Fibroblast of skin of left quadriceps (primary cell): ENCODE results near the gene CABCOCO1.

Source experiments
- DNase-seq, 2 experiments: peaks; one replicate each; pipeline ENCODE4 v3.0.0-alpha.2; 2013; ENCODE audit warnings: low read depth in 2 of 2

The CABCOCO1 gene, protein sequence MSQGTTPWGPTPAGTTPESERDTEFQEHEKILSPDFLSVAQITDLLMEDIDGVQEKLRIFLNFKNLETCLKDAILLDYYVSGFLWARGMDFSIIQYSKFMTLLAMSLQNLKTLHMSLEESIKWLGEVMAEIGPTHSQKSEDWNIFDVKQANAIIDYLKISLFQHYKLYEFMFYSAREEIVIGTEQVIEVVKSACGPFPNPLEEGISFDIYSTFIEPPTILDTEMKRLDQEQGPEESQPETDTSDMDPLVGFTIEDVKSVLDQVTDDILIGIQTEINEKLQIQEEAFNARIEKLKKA

DNA sequence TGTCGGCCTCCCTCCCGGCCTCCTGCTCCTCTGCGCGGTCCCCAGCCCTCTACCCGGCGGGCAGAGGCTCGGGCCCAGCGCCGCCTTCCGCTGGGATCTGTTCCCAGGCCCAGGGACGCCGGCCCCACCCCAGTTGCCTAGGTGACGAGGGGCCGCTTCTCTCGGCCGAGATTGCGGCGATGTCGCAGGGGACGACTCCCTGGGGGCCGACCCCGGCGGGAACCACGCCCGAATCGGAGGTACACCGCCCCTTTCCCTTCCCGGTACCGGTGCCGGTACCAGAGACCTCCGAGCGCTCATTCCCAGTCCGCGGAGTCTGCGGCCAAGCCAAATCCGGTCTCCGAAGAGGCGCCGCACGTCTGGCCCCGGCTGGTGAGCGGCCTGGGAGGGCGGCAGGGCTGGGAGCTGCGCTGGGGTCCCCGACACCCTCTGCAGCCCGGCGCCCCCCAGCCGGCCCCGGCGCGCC lies at the start of gene CABCOCO1:
Gene CABCOCO1 (plus strand): TSS at position 136 of the 466 bp plus-strand sequence. CDS start 44 bp downstream, at position 180.
- peak in 1 of 2 experiments; percentile 20 for DNase-seq

DNA sequence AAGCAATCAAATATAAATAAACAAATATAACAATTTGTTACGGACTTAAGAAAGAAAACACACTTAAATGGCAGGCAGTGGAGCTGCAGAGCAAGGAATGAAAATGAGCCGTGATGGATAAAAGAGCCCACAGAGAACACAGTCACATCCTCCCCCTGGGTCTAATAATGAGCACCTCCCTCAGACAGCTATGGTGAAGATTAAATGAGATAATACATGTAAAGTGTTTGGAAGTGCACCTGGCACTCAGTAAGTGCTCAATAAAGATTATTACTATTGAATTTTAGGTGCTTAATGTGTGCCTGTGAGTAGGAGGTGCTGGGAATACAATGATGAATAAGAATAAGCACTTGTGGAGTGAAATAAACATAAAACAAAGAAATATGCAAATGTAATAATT lies 49.1 kb upstream of the CABCOCO1 start:
- no peak for DNase-seq

DNA sequence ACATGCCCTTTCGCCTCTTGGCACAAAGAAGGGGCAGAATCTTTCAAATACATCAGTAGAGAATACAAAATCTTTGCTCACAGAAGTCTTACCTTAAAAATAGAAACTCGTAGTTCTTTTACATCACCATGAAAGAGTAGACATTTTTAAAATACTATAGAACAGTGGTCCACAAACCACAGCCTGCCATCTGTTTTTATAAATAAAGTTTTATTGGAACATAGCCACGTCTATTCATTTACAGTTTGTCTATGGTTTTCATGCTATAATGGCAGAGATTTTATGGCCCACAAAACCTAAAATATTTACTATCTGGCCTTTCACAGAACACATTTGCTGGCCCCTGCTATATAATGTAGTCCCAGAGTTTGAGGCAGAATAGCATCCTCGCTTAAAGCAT lies 46.1 kb upstream of the CABCOCO1 start:
- no peak for DNase-seq

DNA sequence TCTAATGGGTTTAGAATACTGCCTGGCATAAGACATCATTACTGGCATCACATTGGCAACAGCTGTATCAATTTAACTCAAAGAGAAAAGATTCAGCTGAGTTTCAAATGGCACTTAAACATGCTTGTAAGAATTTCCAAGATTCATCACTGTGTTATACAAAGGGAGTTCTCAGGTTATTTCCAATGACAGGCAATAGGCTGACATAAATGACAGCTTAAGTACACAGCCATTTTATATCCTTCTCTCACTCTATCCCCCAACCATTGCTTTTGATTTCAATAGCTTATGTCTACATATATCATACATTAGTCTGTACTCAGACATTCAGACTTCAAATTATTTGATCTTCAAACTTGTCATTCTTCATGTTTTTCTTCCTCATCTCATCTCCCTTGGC lies 45.5 kb upstream of the CABCOCO1 start:
- DNase-seq, result no peak

DNA sequence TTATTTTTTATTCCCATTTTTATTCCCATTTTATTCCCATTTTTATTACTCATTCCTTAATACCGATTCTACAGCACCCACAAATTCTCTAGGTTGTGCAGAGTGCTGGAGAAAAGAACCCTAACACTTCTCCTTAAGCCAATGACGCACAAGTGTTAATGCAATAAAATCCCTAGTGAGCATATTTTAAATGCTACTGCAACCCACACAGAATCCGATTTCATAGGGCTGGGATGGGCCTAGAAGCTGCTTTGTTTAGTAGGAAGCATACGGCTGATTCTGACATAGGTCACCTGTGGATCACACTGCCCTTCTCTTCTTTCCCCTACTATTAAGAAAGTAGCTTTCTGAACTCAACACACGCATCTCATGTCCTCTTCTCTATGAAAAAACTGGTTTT lies 45.1 kb upstream of the CABCOCO1 start:
- DNase-seq, result no peak

DNA sequence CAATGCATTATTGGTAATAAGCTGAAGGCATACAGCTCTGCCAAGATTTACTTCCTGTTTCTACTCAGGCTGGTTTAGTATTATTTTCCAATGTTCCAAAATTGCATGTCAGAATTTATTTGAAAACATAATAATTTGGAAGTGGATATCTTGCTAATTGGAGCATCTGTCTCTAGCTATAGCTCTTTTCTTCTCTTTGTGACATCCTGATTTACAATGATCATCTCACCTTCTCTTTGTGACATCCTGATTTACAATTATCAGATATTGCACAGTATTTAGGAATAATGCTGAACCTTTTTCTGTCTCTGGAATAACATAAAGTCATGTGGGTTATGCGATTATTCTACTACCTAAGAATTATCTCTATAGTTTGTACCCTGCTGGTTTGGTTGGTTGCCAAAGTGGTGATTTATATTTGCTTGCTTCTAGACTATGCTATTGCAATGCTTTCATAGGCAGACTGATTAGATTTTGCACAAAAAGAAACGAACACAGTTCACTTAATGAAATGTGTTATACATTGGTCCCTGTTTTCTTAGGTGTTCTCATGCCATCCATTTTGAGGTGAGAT lies 44.3 kb upstream of the CABCOCO1 start:
- DNase-seq, result no peak

DNA sequence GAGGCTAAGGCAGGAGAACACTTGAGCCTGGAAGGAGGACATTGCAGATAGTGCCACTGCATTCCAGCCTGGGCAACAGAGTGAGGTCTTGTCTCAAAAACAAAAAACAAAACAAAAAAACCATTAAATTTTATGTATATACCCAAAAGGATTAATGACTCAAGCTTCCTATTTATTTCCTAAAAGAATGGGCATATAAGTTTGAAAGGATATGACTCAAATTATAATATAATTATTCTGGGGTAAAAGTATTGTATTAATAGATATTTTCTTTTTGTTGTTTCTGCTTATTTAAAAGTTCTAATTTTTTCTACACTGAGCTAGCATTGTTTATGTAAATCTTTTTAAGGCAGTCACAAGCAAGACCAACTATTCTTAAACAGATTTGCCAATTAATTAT lies 42.2 kb upstream of the CABCOCO1 start:
- DNase-seq, result no peak

DNA sequence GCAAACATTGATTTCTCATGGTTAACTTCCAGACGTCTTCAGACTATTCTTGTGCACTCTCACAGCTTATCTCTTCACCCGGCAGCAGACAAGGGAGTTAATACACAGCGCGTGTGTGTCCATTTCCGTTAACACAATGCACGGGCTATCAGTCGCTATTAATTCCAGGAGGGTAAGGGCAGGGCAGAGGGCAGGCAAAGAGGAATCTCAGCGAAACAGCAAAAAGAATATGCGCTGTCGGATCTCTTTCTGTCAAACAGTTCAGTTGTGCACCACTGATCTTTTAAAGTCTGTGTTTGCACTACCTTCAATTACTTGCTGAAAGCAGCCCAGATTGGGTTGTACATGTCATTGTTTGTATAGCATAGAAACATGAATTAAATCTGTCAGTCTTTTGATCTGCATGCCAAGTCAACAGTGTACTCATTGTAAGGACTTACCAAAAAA lies 41.1 kb upstream of the CABCOCO1 start:
- no peak for DNase-seq

DNA sequence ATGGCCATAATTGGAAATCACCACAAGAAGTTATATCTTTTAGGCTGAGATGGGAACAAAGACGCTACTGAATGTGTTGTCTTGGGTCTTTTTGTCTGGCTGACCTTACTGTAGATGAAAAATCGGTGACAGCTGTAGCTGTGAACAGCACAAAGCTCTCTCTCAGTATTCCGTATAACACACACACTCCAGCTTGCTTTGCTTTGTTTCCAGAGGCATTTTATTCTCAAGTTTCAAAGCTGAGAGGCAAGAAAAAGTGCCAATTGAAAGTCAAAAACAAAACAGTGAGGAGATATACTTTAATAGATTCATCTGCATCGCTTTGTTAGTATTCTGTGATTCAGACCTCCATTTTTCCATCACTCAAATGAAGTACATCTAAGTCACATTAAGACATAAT lies 39.6 kb upstream of the CABCOCO1 start:
- DNase-seq, result no peak

DNA sequence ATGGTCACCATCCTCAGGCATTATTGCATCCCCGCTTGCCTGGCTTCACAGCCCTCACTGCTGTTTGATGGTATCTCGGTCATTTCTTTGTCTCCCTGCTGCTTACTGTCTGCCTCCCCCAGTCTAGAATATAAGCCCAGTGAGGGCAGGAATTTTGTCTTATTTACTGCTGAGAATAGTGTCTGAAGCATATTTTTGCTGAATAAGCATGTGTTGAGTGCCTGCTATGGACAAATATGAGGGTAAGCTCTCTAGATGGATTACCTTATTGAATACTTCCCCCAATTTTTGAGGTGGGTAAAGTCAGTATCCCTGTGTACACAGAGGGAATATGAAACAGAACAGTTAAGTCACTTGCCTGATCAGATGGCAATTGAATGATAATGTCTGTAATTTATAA lies 36.5 kb upstream of the CABCOCO1 start:
- DNase-seq, result no peak

DNA sequence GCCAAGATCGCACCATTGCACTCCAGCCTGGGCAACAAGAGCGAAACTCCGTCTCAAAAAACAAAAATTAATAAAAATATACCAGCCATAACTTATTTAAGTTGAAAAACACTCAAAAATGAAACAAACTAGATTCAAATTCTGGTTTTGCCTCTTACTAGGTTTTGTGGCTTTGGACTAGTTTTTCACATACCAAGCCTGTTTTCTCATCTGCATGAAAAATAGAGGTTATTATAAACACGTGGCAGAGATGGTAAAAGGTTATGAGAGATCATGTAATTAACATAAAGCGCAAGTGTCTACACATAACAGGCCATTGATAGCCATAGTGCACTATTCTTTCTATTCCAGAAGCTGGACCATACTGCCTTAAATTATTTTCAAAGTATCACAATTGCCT lies 35.5 kb upstream of the CABCOCO1 start:
- DNase-seq, result no peak

DNA sequence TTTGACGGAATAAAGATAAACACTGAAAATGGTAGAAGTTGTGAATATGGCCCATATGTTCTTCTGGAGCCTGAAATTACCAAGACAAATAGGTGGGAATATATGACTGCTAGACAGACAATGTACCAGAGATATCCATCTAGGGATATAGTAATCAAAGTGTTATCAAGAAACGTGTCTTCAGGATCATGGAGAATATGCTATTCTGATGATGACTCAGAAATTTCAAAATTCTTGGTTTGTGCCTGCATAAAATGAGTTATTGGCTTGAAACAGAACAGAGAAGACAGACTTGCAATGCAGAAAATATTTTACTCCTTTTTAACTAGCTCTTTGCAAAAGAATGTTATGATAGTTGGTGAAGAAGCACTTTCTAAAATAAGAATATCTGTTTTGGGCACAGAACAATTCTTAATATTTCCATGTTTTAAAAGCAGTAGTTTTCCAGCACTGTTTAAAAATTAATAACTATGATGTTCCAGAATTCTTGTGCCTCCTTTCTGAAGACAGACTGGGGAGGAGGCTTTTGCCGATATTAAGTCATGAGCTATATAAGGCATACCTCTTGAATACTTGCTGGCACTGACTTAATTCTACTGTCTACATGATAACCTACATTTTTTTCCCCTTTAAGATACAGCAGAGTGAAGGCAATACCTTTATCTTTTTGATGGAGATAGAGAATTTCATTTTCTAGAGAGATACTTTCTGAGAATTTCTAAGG lies 34.4 kb upstream of the CABCOCO1 start:
- DNase-seq, result peak; percentile 74 to 76

DNA sequence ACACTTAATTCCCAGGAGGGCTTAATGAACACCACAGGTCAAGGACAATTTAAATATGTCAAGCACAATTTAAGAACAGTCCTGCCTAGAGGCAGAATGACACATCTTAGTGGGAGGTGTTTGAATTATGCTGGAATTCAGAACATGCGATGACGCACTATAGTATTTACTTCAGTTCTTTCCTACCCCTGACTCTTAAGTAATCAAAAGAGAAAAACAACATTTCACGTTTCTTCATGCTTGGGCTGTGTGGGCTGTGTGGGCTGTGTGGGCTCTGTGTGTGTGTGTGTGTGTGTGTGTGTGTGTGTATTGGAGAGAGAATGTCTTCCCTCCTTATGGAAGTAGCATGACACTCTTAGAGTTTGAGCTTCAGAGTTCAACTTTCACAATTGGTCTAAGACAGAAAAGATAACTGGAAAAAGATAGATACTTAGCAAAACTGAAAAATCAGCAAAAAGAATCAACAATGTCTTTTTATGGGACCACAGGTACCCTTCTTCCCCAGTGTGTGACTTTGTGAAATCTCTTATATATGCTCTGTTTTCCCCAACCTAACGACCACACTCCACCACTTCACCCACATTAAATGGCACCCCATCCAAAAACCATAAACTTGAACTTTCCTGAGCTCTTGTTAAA lies 33.7 kb upstream of the CABCOCO1 start:
- peak; percentile 91 for DNase-seq

DNA sequence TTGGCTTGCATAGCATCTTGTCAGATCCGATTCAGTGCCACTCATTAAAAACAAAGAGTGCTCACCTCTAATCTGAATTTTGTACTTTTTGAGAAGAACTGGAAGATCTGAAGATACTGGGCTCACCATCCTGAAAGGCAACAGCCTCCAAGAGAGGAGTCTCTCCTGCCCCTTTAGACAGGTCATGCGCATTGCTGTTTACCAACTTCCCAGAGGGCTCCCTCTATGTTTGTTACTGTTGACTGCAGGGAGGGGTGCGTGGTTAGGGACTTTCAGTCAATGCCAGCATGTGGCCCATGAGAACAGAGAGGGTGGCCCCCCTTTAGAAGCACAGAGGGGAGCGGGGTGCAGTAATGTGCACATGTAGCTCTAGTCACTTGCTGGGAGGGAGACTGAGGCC lies 33.2 kb upstream of the CABCOCO1 start:
- no peak for DNase-seq

DNA sequence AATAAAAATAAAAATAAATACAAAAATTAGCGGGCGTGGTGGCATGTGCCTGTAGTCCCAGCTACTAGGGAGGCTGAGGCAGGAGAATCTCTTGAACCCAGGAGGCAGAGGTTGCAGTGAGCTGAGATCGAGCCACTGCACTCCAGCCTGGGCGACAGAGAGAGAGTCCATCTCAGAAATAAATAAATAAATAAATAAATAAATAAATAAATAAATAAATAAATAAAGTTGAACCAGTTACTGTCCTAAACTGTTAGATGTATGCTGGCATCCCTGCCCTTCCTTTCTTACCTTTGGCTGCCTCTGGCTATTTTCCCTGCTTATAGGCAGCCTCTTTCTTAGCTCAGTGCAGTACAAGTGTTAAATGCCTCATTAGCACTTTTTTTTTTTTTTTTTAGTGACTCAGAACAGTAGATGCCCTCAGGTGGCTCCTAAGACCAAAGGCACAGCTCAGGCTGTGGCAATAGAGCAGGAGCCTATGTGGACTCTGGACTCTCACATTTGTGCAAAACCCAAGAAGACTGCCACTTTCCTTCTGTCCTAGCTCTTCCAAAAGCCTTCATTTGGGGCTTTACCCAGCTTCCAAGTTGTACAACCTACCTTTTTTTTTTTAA lies 30.6 kb upstream of the CABCOCO1 start:
- no peak for DNase-seq

DNA sequence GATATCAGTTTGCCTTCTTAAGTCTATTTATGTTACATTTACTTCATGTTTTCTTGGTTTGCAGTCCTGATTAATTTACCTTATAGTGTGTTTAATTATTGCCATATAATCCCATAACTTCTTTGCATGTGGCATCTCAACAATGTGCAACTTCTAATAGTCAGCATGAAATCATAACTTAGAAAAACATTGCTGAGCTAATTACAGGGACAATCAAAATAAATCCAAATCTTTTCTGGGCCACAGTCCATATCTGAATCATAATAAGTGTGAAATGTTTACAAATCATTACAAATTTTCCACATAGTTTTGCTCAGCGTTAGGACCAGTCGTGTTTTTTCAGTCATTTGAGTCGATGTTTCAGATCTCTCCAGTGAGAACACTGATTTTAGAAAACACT lies 29.1 kb upstream of the CABCOCO1 start:
- DNase-seq, result peak; percentile 82 to 83

DNA sequence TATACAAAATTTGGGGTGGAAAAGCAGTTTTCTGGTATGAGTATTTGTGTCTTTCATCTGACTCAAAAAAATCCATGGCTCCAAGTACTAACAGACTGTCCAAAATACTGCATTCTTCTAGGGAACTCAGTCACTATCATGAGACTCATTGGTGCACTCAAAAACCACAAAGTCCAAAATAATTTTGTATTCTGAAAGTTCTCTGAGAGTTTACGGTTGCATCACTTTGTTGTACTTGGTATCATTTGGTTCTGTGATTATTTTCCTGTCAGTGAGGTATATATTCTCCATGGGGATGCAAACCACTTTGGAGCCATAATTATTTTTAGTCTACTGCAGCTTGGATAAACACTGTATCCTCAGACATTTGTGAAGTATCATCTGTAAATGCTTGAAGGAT lies 28.0 kb upstream of the CABCOCO1 start:
- DNase-seq, result no peak

DNA sequence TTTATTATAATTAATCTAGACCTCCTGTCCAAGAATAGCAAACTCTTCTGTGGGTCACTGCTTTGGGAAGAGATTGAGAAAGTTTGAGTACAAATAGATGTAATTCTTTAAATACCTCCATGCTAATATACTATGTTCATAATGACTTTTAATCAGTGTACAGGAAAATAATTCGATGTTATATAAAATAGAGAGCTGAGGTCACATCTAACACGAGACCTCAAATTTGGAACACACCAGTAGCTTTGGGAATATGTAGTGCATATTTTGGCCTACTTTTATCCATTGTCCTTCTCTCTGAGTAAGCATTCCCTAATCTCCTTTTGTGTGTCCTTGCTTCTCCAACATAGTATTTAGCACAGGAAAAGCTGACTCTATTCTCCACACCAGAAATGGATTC lies 27.3 kb upstream of the CABCOCO1 start:
- DNase-seq, result no peak

DNA sequence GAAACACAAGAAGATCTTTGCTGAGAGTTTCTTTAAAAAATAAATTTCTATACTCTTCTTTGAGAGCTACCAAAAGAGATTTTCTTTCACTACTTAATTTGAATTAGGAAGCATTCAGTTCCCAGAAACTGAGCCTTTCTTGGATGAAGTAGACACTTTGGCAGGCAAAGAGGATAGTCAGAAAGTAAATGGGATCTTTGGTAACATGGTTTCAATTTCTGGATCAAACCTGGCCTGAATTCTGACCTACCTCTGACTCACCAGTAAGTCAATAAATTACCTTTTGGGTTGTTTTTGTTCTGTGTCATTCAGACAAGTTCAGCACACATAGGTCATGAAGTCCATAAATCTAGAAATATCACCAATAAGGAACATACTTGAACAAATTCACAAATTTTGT lies 26.8 kb upstream of the CABCOCO1 start:
- DNase-seq, result peak in 1 of 2 experiments; percentile 35

DNA sequence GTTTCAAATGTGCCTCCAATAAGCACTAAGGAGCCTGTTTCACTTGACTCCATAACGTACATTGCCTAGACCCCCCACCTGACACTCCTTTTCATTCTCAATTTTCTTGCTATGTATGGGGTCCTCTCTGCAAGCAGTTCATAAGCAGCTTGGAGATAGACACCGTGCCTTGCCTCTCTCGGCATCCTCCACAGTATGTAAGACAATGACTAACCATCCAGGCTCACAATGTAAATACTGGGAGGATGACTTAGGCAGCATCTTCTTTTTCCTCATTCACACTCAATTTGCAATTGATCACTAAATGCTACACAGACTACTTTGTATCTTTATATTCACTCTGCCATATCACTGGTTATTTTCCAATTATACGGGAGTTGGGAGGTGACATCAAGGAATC lies 22.8 kb upstream of the CABCOCO1 start:
- no peak for DNase-seq

DNA sequence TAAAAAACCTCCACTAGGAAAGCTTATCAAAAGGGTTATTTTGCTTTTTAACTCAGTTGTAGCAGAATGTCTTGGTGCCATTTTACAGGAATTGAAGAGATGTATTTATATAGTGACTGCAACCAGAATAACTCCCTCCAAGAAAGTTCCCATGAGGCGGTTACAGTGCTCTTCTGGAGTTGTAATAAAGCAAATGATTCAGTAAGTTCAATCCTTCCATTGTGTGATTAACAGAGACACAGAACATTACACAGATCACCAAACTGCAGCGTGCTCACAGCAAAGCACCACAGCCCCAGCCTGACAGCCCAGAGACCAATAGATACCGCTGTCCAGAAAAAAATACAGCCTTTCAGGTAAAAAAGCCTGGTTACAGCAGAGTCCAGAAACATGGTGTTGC lies 21.9 kb upstream of the CABCOCO1 start:
- DNase-seq, result no peak

DNA sequence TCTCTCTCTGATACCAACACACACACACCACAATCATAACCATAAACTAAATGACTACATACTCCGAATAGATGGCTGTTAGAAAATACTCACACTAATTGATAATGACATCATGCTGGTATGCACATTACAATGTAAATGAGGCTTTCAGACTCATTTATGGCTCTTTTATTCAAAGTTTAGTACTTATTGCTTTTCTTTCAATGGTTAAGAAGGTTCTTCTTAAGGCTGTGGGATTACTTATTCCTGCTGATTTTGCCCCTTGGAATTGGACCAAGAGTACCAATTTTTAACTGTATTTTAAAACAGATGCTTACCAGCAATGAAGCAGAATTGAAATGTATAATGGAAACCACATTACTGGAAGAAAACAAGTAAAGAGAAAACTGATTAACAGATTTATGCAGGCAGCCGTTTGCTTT lies 20.6 kb upstream of the CABCOCO1 start:
- DNase-seq, result no peak
